ENCODE data around the gene TTC6.

TTC6 gene

DNA sequence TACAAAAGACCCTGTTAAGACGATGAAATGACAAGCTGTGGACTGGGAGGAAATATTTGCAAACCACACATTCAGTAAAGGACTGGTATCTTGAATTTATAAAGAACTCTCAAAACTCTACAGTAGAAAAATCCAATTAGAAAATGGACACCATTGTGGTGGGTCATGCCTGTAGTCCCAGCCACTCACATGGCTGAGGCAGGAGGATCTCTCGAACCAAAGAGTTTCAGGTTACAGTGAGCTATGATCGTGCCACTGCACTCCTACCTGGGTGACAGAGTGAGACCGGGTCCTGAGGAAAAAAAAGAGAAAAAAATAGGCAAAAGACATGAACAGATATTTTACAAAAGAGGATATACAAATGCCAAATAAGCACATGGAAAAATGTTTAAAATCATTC is 41.9 kb downstream of the TTC6 start:
- DNase-seq, result no peak

DNA sequence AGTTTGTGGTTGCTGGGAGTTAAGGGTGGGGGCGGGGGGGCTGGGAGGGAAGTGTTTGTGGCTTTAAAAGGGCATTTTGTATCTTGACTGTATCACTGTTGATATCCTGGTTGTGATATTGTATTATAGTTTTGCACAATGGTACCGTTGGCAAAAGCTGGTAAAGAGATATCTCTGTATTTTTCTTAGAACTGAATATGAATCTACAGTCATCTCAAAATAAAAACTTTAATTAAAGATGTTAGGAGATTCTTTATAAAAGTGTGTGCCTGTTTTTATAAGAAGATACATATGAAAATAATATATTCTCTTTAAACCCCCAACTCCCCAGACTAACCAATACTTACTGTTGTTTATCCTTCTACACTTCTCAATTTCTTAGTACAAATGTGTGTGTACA is 43.2 kb downstream of the TTC6 start:
- no peak for DNase-seq

DNA sequence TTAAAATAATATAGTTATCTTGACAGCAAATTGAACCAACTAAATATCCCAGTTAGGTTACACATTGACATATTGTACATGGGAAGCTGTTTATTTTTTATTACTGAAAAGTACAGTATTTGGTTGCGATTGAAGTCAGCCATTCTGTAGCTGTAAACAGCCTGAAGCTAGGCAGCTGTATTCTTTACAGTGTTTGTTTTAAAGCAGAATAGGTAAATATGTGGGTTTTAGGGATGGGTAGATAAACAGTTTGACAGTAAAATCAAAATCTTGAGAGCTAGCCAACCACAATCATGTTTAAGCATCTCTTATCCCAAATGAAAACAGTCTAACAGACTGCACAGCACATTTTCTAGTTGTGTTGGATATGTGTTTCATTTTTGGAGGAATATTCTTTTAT is 45.7 kb downstream of the TTC6 start:
- DNase-seq, result no peak

DNA sequence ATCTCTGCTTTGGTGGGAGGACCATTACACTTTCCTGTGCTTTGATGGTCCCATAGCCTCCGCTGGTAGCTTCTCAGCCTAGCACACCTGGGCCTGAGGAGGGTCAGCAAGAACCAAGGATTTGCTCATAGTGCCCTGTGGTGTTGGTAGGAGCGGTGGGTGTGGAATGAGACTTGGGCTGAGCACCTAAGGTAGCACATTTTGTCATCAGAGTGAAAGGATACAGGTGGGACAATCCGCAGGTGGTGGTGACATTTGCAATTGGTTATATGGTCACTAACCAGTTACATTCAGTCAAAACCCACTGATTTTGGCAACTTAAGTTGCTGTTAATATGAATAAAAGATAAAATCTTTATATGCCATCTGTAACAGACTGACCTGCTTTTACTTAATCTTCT is 46.7 kb downstream of the TTC6 start:
- no peak for DNase-seq

DNA sequence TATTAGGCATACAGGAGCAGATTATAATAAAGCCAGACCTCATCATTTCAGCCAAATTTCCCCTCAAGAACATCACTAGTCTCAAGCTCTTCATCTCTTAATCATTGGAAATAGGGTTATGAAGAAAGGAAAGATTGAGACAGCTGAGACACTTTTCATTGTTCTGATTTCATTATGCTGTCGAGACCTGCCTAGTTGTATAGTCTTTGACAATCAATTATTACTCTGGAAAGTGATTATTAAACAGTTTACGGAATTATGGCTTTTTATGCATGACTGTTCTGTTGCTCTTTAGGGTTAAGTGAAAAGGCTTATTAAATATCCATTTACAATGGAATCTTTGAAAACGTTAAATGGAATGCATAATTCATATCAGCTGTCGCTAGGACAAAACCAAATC is 48.3 kb downstream of the TTC6 start:
- no peak for DNase-seq
